Heart right ventricle (tissue), 16 donors: Measurements from ENCODE around the gene ULK4. TPM values are rescaled to one million over a fixed set of nuclear protein-coding genes. Genes with fewer than 3 reads are reported as not detected.

Source experiments
- ATAC-seq, 8 donors: fragments of 200-7000 bp; cut with Tn5 transposase; one replicate each; pipeline ENCODE4 v1.9.1; 2020; ENCODE audit warnings: mild to moderate bottlenecking in 8 of 8, moderate library complexity in 8 of 8, moderate number of reproducible peaks in 1 of 8
- DNase-seq, 2 donors: peaks; one replicate each; pipeline ENCODE4 v3.0.0-alpha.2; 2020
- H3K27ac ChIP-seq, 10 donors: fragments of 200-600 bp; sonication (generic) in 2 of 10; one replicate each; pipeline versions ENCODE4 v1.5.0 to v1.8.0; 2020 to 2022; ENCODE audit warnings: mild to moderate bottlenecking in 3 of 10
- H3K27me3 ChIP-seq, 7 donors: fragments of 200-600 bp; one replicate each; pipeline ENCODE4 v1.8.0; 2021 to 2022; ENCODE audit warnings: mild to moderate bottlenecking in 2 of 7
- H3K36me3 ChIP-seq, 9 donors: fragments of 200-600 bp; sonication (generic) in 1 of 9; one replicate each; pipeline versions ENCODE4 v1.5.0 to v1.8.0; 2020 to 2022; ENCODE audit warnings: mild to moderate bottlenecking in 2 of 9
- H3K4me1 ChIP-seq, 9 donors: fragments of 200-600 bp; sonication (generic) in 1 of 9; one replicate each; pipeline versions ENCODE4 v1.5.0 to v1.8.0; 2020 to 2022; ENCODE audit warnings: mild to moderate bottlenecking in 4 of 9
- H3K4me3 ChIP-seq, 10 donors: fragments of 200-600 bp; sonication (generic) in 2 of 10; one replicate each; pipeline versions ENCODE4 v1.5.0 to v1.8.0; 2020 to 2022; ENCODE audit warnings: mild to moderate bottlenecking in 7 of 10, moderate library complexity in 2 of 10
- H3K9me3 ChIP-seq, 11 donors: fragments of 200-600 bp in 10 of 11; sonication (generic) in 2 of 11; one replicate each; pipeline versions ENCODE4 v1.5.0 to v1.8.0; 2013 to 2022; ENCODE audit warnings: mild to moderate bottlenecking in 2 of 11, control low read depth in 1 of 11, moderate library complexity in 1 of 11
- WGBS, 2 donors: extraction: QIAGEN DNeasy Blood & Tissue Kit; methylation state at CpG; one replicate each; pipeline ENCODE4 v1.1.7; 2013; ENCODE audit warnings: inconsistent platforms in 1 of 2; 5-methylcytosine and 5-hydroxymethylcytosine counted together
- intact Hi-C, 10 donors: fragments of 100-400 bp; cut with DNase I; formaldehyde crosslinking; loops; one replicate each; pipeline versions ENCODE4 v1.11.1 to v1.14.2; 2022
- polyA plus RNA-seq, 2 donors: library from polyadenylated mRNA; stranded (reverse); fragments of 200-250 nt; gene quantifications; one replicate each; pipeline ENCODE4 v1.2.3, GENCODE V29; 2013
- total RNA-seq, 10 donors: library from RNA; stranded (reverse); fragmentation: NEBNext Ultra II Directional in 3 of 10; extraction: Animal tissue kit (Norgen Biotek cat#: 25700) in 3 of 10; gene quantifications; one replicate each; pipeline versions ENCODE4 v1.2.1 to v1.2.4, GENCODE V29; 2021 to 2023
- TF ChIP-seq, protein P1 (sequence below), 9 donors: fragments of 200-600 bp; sonication (generic) in 2 of 9; IDR thresholded peaks; one replicate each; pipeline versions ENCODE4 v1.5.0 to v1.8.0; 2021 to 2022; ENCODE audit warnings: antibody characterized with exemption in 9 of 9, mild to moderate bottlenecking in 5 of 9, moderate library complexity in 1 of 9
- donor health status: Arrhythmogenic right ventricular cardiomyopathy.
- donor health status: ischemic (EF 13 %, LVEDD 7.1; RV severe dilation, severe dysfunction).
- donor health status: healthy with polysubstance abuse.
- donor health status: DM: no; HTN: yes; CAD: no.
- donor health status: DM: no; HTN: no; CAD: no.
- donor health status: ischemic (EF 25% LVEDD 6.9; RV normal size, moderate dysfunction).
- donor health status: ischemic (EF 25% LVEDD 5.7; RV mildly dilated, moderate dysfunction).
- donor health status: healthy.
- donor health status: DM: yes; HTN: yes; CAD: no.
- donor health status: Ischemic cardiomyopathy.
- donor health status: ischemic (EF 35%, LVEDD 5.7; RV mildly dilated, moderate dysfunction).
- donor health status: nonischemic (EF 11% LVEDD 7.7; RV severe dilation, severe dysfunction).
- donor health status: DM: yes; HTN: yes; CAD: no.
- donor health status: PGD.
- donor health status: ischemic (EF 29% LVEDD 5.4; RV normal size, mild dysfunction).
- donor health status: nonischemic (EF 23%, LVEDD 6.1; RV moderate dilation, normal function).

The ULK4 gene
- total and polyA plus RNA-seq, 12 donors, result 1.4 to 11.4 (median 2.6) TPM

DNA sequence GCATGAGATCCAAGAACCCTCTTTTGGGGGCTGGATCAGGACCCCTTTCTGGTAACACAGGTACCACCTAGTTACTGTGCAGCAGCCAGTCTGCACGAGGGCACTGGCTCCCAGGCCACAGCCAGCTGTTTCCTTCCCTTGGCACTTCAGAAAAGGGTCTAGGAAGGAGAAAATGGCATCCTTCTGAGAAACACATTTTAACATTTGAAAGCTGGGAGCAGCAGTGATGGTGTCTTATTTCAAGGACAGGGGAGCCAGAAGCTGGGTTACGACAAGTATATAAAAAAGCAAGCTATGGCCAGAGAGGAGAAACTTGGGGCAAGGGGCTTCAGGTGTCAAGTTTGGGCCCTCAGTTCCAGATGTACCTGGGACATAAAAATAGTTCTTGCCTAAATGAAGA, 479.8 kb downstream of the ULK4 start:
- DNase-seq, result no peak
- H3K27ac ChIP-seq, result no peak overlapping the region
- TF ChIP-seq, protein P1, sequence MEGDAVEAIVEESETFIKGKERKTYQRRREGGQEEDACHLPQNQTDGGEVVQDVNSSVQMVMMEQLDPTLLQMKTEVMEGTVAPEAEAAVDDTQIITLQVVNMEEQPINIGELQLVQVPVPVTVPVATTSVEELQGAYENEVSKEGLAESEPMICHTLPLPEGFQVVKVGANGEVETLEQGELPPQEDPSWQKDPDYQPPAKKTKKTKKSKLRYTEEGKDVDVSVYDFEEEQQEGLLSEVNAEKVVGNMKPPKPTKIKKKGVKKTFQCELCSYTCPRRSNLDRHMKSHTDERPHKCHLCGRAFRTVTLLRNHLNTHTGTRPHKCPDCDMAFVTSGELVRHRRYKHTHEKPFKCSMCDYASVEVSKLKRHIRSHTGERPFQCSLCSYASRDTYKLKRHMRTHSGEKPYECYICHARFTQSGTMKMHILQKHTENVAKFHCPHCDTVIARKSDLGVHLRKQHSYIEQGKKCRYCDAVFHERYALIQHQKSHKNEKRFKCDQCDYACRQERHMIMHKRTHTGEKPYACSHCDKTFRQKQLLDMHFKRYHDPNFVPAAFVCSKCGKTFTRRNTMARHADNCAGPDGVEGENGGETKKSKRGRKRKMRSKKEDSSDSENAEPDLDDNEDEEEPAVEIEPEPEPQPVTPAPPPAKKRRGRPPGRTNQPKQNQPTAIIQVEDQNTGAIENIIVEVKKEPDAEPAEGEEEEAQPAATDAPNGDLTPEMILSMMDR (IDR thresholded peaks at IDR 0.05), result no peak
- WGBS, 2 donors, result 80 to 83% methylated on average over 2 of the region's 2 CpGs
- ATAC-seq, result no peak
- H3K4me1 ChIP-seq, result no peaks in the 10 kb centered on the region
- H3K27me3 ChIP-seq, result no peaks in the 10 kb centered on the region
- no peak overlapping the region for H3K4me3 ChIP-seq
- H3K9me3 ChIP-seq, result no peaks in the 10 kb centered on the region
- intact Hi-C loops, result no loop called here
- no peaks in the 10 kb centered on the region for H3K36me3 ChIP-seq

DNA sequence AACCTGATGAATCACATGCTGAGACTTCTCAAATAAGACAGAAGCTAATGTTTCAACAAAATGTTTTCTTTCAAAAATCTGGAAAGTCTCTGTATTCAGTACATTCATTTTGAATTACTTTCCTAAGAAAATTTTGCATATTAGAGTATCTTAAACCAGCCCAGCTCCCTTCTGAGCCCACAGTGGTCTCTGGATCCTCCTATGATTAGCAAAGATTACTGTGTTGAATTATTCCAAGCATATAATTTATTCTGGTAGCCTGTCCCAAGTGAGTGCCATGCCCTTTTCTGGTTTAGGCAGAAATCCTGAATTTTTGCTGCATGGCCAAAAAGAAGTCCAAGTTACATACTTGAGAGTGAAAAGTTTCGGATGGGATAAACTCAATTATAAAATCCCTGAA, 483.6 kb downstream of the ULK4 start:
- intact Hi-C loops, result no loop called here
- TF ChIP-seq, protein P1 (IDR thresholded peaks at IDR 0.05), result no peak
- 58 to 72% methylated on average over 1 of the region's 1 CpG for WGBS, 2 donors
- Histone ChIP-seq H3K27ac (no peak overlapping the region), H3K9me3 (peaks cover 0 to 23% (median 12%) of the 10 kb centered on the region in 11 donors), H3K36me3 (no peaks in the 10 kb centered on the region), H3K4me1 (no peaks in the 10 kb centered on the region), H3K27me3 (no peaks in the 10 kb centered on the region), H3K4me3 (no peak overlapping the region)
- no peak for ATAC-seq
- no peak for DNase-seq

DNA sequence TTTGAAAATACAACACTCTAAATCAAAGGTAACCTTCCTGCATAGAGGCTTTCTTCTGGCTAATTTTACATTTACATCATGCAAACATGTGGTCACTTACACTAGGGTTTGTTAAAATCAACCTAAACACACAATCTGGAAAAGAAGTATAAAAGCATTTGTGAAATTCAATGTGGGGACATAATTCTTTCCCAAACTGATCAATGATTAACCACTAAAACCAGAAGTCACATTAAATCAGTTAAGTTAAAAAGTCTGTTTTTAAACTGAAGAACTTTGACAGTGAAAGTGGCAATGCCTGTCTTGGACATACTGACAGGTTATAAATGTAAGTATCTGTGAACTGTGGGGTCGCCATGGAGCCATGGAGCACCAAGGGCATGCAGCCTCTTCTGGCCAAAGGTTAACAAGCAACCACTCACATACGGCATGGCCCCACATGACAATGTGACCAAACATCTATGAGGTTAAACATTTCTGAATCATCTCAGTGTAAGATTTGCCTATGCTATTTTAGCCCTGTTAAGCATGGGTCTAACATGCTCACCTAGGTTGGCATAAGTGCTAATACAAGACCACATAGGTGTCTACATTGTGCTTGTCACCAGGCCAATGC, 484.4 kb downstream of the ULK4 start:
- intact Hi-C loops, result no loop called here
- TF ChIP-seq, protein P1 (IDR thresholded peaks at IDR 0.05), result no peak
- H3K4me1 ChIP-seq, result no peaks in the 10 kb centered on the region
- DNase-seq, result no peak
- no peak for ATAC-seq
- WGBS, 2 donors, result 93 to 96% methylated on average over 2 of the region's 2 CpGs
- no peak overlapping the region for H3K27ac ChIP-seq
- no peaks in the 10 kb centered on the region for H3K27me3 ChIP-seq
- H3K4me3 ChIP-seq, result no peak overlapping the region
- H3K9me3 ChIP-seq, result peaks cover 0 to 31% (median 20%) of the 10 kb centered on the region in 11 donors
- peaks cover 0 to 5% (median 0%) of the 10 kb centered on the region in 9 donors for H3K36me3 ChIP-seq

DNA sequence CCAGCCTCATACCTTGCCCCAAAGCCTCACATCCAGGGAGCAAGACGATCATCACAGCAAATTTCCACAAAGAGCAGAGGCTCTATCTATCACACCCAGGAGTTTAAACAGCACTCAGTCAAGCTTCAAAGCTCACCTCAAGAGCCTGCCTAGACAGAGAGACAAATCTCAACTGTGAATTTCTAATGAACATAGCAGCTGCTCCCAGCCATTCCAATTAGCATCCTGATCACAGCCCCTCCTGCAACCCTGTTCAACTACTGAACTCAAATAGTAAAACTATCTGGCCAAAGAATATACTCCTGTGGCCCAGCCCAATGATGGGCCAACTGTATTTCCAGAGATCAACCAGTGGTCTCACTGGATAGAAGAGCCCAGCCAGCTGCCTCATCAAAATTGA, 492.8 kb downstream of the ULK4 start:
- ATAC-seq (no peak), DNase-seq (no peak)
- TF ChIP-seq, protein P1 (IDR thresholded peaks at IDR 0.05), result no peak
- H3K4me3 ChIP-seq, result no peak overlapping the region
- peaks cover 0 to 55% (median 44%) of the 10 kb centered on the region in 11 donors for H3K9me3 ChIP-seq
- H3K36me3 ChIP-seq, result peaks cover 0 to 5% (median 0%) of the 10 kb centered on the region in 9 donors
- no peak overlapping the region for H3K27ac ChIP-seq
- no peaks in the 10 kb centered on the region for H3K27me3 ChIP-seq
- intact Hi-C loops, result no loop called here
- H3K4me1 ChIP-seq, result peaks cover 0 to 7% (median 0%) of the 10 kb centered on the region in 9 donors
- WGBS, 2 donors, result 92 to 95% methylated on average over 1 of the region's 1 CpG
